Measurements from ENCODE around the gene CHMP2A. TPM values are rescaled to one million over a fixed set of nuclear protein-coding genes. Genes with fewer than 3 reads are reported as not detected.

The CHMP2A gene
- total RNA-seq, 2 donors from 2014 or later: 102 to 126 TPM

GRCh38 chr19:58562122-58563033, 7.5 kb upstream of the CHMP2A start:
- peaks cover 15% of the 10 kb centered on the region for H3K4me1 ChIP-seq (replicated peaks)
- peak overlapping the region; percentile 30 to 32 for H3K4me3 ChIP-seq
- TF ChIP-seq, protein P1, sequence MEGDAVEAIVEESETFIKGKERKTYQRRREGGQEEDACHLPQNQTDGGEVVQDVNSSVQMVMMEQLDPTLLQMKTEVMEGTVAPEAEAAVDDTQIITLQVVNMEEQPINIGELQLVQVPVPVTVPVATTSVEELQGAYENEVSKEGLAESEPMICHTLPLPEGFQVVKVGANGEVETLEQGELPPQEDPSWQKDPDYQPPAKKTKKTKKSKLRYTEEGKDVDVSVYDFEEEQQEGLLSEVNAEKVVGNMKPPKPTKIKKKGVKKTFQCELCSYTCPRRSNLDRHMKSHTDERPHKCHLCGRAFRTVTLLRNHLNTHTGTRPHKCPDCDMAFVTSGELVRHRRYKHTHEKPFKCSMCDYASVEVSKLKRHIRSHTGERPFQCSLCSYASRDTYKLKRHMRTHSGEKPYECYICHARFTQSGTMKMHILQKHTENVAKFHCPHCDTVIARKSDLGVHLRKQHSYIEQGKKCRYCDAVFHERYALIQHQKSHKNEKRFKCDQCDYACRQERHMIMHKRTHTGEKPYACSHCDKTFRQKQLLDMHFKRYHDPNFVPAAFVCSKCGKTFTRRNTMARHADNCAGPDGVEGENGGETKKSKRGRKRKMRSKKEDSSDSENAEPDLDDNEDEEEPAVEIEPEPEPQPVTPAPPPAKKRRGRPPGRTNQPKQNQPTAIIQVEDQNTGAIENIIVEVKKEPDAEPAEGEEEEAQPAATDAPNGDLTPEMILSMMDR (IDR thresholded peaks at IDR 0.05): no peak
- TF ChIP-seq POLR2A (IDR thresholded peaks at IDR 0.05): no peak
- no peak for TF ChIP-seq POLR2AphosphoS5 (IDR thresholded peaks at IDR 0.05)
- no peaks in the 10 kb centered on the region for H3K27me3 ChIP-seq (replicated peaks; ENCODE audit: insufficient read depth)
- no peaks in the 10 kb centered on the region for H3K9me3 ChIP-seq
- intact Hi-C loops (cut with DNase I): no loop called here
- H3K36me3 ChIP-seq: no peaks in the 10 kb centered on the region
- peak overlapping the region; percentile 32 to 38 for H3K27ac ChIP-seq
- 1% methylated on average over 66 of the region's 107 CpGs for WGBS
- no peak for DNase-seq (ENCODE audit: low spot score)

DNA sequence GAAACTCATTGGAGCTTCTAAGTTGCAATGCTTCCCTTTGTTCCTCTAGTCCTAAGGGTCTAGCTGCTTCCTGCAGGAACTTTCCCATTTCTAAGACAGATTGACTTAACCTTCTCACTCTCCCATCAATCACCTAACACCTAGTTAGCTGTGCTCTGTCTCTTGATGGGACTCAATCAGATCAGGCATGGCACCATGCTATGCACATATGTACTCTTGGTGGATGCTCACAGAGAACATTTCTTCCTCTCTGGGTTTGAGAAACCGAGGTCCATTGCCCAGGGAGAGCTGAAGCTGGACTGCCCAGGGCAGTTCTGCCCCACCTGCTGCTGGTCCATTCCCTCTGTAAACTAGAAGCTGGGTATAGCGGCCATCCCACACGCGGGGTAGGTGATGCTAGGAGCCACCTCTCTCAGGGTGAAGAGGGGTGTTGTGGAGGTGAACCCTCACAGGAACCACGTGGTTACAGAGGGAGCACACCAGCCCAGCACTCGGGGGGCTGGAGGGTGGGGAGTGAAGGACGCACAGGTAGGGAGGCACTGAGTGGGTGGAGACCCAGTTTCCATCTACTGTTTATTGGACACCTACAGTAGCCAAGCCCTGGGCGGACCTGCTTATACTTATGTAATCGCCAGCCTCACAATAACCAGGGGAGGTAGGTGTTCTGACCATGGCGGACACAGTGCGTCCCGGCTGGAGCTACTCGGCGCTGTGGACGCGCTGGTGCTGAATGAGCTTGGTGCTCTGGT, 6.6 kb upstream of the CHMP2A start:
- peaks cover 15% of the 10 kb centered on the region for H3K4me1 ChIP-seq (replicated peaks)
- WGBS: 33% methylated on average over 16 of the region's 16 CpGs

DNA sequence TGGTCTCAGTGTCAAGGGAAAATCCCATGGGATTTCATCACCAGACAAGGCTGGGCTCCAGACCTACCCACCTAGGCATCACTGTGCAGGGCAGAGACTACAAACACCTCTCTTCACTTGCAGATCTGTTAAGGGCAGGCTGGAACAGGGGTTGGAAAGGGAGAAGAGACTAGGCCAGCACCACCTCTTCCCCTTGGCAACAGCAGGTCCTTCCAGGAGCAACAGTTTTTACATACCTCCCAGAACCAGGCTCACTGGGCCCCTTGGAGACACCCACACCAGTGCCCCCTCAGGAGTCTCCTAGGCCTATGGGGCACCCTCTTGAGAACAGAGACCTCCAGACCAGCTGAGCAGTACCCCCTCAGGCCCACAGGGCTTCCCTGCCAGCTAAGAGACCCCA, 6.0 kb upstream of the CHMP2A start:
- Histone ChIP-seq H3K27me3 (replicated peaks; ENCODE audit: insufficient read depth) (no peaks in the 10 kb centered on the region), H3K9me3 (no peaks in the 10 kb centered on the region), H3K4me3 (no peak overlapping the region), H3K36me3 (no peaks in the 10 kb centered on the region), H3K27ac (no peak overlapping the region), H3K4me1 (replicated peaks) (peaks cover 15% of the 10 kb centered on the region)
- TF ChIP-seq POLR2A (IDR thresholded peaks at IDR 0.05) (no peak), POLR2AphosphoS5 (IDR thresholded peaks at IDR 0.05) (no peak)
- TF ChIP-seq, protein P1 (IDR thresholded peaks at IDR 0.05): no peak
- DNase-seq (ENCODE audit: low spot score): no peak
- intact Hi-C loops (cut with DNase I): no loop called here

More for the DNA sequence above, 6.6 kb upstream of the CHMP2A start:
- H3K36me3 ChIP-seq: no peaks in the 10 kb centered on the region
- H3K27ac ChIP-seq: peak overlapping the region; percentile 32 to 38
- no peak for DNase-seq (ENCODE audit: low spot score)
- no peaks in the 10 kb centered on the region for H3K9me3 ChIP-seq
- intact Hi-C loops (cut with DNase I): no loop called here
- TF ChIP-seq POLR2A (IDR thresholded peaks at IDR 0.05): no peak
- TF ChIP-seq, protein P1 (IDR thresholded peaks at IDR 0.05): no peak
- no peak for TF ChIP-seq POLR2AphosphoS5 (IDR thresholded peaks at IDR 0.05)
- H3K27me3 ChIP-seq (replicated peaks; ENCODE audit: insufficient read depth): no peaks in the 10 kb centered on the region
- peak overlapping the region; percentile 30 to 32 for H3K4me3 ChIP-seq

DNA sequence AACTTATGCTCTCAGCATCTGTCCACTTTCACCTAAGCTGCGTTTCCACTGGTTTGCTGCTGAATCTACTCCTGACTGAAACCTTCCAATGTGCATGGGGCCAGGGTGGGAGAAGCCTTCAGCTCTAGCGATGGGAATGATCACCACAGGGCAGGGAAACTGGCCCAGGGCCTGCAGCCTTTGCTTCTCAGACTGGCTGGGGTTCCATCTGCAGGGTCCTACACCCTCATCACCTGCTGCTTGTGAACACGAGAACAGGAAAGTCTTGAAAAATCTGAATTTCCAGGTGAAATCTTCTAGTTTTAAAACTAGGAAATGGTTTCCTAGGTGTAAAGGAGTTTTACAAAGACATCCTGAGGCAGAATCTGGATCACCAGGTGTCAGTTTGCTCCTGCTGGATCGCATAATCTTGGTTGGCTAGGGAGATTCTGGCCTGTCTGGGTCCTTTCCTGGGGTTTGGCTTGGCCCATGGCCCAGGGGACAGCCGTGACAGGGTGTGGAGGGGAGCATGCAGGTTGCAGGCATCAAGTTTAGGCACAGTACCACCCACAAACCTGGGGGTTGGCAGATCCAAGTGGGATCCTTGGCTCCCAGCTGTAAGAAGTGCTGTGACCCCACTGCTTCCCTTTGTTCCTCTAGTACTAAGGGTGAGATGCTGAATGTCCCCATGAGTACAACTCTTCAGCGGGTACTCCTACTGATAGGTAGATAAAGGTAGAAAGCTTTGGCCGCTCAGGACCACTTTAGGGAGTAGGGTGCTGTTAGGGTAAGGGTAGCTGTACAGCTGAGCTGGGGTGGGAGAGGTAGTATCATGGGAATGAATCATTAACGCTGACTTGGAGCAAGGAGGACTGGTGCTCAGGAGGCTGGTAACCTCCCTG, 5.3 kb upstream of the CHMP2A start:
- Histone ChIP-seq H3K4me3 (peak overlapping the region in 1 of 2 donors; percentile 81), H3K4me1 (replicated peaks) (peaks cover 20% of the 10 kb centered on the region), H3K9me3 (no peaks in the 10 kb centered on the region), H3K36me3 (no peaks in the 10 kb centered on the region), H3K27me3 (replicated peaks; ENCODE audit: insufficient read depth) (no peaks in the 10 kb centered on the region), H3K27ac (peak overlapping the region; percentile 100)
- TF ChIP-seq POLR2AphosphoS5 (IDR thresholded peaks at IDR 0.05) (no peak), POLR2A (IDR thresholded peaks at IDR 0.05) (no peak)
- TF ChIP-seq, protein P1 (IDR thresholded peaks at IDR 0.05): no peak
- 73% methylated on average over 8 of the region's 8 CpGs for WGBS
- no peak for DNase-seq (ENCODE audit: low spot score)
- intact Hi-C loops (cut with DNase I): no loop called here

Data from prostate gland (tissue), 2 donors.